GM12874 (cell line): ENCODE measurements around the gene NUTM1.

ENCODE experiments used
- CTCF ChIP-seq: IDR thresholded peaks from 2 replicates; pipeline ENCODE4 v1.5.1; 2011; ENCODE audit warnings: low read depth, mild to moderate bottlenecking, control low read depth, low read length, moderate library complexity; ENCODE audit not compliant: insufficient read depth

Gene NUTM1

GRCh38 chr15:34331809-34332208 lies 11.3 kb upstream of the NUTM1 start:
- TF ChIP-seq CTCF = no peak

- no peak for TF ChIP-seq CTCF
Observed at GRCh38 chr15:34332553-34333120, 10.5 kb upstream of the NUTM1 start.

- TF ChIP-seq CTCF = no peak
Observed at GRCh38 chr15:34334672-34335071, 8.4 kb upstream of the NUTM1 start.

GRCh38 chr15:34335176-34336032 lies 7.7 kb upstream of the NUTM1 start:
- no peak for TF ChIP-seq CTCF

- no peak for TF ChIP-seq CTCF
Observed at GRCh38 chr15:34336231-34336990, 6.7 kb upstream of the NUTM1 start.

- no peak for TF ChIP-seq CTCF
Observed at GRCh38 chr15:34336991-34337556, 6.0 kb upstream of the NUTM1 start.
